Stimulated activated CD4-positive, alpha-beta T cell treated with anti-CD3 and anti-CD28 coated beads, Interleukin-12 subunit alpha, Interleukin-12 subunit beta, amount 100 ng/mL, for 48 hours (primary cell): ENCODE results near the gene RREB1.

Experiments used
- DNase-seq, 3 donors: peaks; one replicate each; pipeline ENCODE4 v3.0.0-alpha.2; 2020; ENCODE audit warnings: low read depth in 2 of 3, low spot score in 1 of 3

The RREB1 gene, protein sequence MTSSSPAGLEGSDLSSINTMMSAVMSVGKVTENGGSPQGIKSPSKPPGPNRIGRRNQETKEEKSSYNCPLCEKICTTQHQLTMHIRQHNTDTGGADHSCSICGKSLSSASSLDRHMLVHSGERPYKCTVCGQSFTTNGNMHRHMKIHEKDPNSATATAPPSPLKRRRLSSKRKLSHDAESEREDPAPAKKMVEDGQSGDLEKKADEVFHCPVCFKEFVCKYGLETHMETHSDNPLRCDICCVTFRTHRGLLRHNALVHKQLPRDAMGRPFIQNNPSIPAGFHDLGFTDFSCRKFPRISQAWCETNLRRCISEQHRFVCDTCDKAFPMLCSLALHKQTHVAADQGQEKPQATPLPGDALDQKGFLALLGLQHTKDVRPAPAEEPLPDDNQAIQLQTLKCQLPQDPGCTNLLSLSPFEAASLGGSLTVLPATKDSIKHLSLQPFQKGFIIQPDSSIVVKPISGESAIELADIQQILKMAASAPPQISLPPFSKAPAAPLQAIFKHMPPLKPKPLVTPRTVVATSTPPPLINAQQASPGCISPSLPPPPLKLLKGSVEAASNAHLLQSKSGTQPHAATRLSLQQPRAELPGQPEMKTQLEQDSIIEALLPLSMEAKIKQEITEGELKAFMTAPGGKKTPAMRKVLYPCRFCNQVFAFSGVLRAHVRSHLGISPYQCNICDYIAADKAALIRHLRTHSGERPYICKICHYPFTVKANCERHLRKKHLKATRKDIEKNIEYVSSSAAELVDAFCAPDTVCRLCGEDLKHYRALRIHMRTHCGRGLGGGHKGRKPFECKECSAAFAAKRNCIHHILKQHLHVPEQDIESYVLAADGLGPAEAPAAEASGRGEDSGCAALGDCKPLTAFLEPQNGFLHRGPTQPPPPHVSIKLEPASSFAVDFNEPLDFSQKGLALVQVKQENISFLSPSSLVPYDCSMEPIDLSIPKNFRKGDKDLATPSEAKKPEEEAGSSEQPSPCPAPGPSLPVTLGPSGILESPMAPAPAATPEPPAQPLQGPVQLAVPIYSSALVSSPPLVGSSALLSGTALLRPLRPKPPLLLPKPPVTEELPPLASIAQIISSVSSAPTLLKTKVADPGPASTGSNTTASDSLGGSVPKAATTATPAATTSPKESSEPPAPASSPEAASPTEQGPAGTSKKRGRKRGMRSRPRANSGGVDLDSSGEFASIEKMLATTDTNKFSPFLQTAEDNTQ (N-terminal part only)

DNA sequence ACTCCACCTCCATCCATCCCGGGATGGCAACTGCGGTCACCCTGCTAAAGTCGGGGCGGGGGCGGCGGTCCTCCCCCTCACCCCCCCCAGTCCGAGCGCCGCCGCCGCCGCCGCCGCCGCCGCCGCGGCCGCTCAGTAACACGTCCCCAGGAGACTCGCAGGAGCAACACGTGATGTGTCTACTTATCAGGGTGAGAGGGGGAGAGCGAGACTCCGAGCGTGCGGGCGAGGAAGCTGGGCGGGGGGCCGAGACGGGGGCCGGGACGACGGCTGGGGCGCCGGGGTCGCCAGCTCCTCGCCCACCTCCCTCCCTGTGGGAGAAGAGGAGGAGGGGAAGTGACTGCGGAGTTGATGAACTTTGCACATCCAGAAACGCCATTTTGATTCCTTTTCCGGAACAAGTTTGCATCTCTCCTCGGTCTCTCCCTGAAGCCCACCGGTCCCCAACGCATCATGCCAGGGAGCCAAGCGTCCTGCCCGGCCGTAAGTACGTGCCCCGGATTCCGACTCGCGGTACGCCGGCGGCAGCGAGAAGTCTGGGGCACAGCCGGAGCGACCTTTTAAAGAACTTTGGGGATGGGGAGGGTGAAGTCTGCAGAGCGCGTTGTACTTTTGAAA is at the start of gene RREB1:
Gene RREB1, plus strand, starts transcription at position 384 of the 618 bp plus-strand sequence. CDS start 73,951 bp downstream, outside the sequence.
- peak in 2 of 3 donors; percentile 37 to 56 for DNase-seq

DNA sequence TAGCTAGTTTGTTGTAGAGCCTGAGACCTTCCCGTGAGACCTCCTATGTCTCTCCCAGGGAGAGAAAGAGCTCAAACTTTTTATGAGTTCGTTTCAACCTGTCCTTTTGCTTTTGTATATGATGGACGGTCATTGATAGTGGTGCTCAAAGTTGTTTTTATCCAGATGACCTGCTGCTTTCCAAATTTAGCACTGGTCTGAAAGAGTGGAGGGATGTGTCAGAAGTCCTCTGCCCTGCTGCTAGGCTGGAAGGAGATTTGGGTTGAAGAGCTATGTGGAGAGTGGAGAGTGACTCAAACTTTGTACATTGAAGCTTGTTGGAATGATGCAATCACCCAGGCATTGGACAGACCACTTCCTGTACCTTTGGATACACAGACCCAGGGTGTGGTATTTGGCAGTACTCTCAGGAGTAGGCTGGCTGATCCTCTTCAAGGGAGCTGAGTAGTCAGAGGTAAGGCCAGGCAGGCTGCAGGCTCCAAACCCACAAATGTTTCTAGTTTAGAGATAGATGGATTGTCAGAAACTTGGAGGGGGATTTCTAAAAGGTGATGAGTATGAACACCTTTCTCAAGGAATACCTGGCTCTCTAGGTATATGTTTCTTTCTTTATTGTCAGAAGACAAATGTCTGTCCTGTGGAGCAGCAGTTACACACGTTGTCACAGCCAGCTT is 49.4 kb upstream of the RREB1 start:
- DNase-seq = no peak

DNA sequence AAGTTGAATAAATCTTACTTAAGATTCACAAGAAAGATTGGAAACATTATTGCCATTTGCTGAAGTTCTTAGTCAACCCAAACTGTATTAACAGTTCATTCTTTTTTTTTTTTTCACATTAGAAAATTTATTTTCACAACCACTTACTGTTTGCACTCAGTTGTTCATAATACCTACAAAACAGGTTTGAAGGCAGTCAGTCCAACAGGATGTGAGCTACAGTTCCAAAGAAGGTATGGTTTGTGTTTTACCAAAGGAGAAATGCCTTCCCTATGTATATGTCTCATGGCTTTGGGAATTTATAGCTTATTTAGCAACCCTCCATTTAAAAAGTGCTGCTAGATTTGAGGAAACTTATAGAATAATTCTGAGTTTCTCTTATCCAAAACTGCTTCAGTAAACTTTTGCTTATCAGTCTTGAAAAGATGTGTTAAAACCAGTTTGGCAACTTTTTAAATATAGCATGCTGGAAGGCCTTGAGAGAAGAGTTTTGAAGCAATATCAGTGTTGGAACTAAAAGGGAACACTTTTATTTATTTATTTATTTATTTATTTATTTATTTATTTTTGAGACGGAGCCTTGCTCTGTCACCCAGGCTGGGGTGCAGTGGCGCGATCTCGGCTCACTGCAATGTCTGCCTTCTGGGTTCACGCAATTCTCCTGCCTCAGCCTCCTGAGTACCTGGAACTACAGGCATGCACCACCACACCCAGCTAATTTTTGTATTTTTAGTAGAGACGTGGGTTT is 46.8 kb upstream of the RREB1 start:
- no peak for DNase-seq

DNA sequence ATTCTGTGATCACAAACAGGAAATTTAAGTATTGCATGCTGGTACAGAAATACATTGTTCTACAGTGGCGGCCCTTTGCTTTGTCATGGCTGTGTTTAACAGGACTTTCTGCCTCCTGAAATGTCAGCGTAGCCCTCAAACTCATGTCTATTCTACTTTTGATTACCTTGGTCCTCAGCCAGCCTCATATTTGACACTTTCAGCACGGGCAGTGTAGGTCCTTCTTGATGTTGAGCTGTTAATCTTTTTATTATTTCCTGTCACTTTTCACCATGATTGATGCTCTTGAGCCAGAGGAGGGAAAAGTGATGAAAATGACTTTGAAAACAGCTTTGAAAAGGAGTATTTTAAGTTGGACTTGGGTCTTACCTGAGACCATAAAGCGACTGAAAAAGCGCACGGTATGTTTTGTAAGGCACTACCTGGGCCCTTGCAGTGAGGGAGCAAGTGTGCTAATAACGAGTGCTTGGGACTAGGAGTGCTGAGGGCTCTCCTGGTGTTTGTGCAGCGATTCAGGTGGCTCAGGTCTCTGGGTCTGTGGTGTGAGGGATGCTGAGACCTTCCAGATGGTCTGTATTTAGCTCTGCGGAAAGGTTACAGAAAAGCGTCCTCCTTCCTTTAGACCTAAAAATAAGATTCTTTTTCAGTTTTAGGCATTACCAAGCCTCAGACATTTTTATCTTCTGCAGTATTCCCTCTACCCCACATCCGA is 45.2 kb upstream of the RREB1 start:
- no peak for DNase-seq

DNA sequence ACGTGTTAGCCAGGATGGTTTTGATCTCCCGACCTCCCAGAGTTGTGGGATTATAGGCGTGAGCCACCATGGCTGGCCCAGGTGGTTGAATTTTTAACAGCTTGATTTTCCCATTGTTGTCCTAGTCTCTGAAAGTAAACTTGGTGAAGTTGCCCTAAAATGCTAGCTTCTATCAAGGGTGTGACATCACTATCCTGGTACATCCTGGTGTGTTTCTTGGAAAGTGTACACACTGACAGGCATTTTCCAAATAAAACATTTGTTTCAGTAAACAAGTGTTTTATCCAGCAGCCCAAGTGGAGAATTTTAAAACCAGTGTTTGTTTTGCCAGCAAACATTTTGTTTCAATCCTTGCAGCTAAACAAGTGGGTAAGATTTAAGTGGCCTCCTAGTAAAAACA is 40.5 kb upstream of the RREB1 start:
- no peak for DNase-seq

DNA sequence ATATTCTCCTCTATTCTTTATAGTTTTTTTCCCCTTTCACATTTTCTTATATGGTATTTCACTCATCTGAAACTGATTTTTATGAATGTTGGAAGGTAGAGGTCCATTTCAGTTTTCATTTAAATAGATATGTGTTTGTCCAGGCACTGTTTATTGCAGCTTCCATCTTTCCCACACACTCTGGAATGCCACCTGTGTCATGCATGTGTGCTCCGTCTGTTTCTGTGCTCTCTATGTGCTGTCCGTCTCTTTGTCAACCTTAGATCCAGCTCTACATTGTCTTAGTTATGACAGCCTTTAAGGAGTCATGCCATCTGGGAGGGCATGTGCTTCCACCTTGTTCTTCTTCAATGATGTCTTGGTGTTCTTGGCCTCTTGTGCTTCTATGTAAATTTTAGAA is 36.4 kb upstream of the RREB1 start:
- DNase-seq = no peak

DNA sequence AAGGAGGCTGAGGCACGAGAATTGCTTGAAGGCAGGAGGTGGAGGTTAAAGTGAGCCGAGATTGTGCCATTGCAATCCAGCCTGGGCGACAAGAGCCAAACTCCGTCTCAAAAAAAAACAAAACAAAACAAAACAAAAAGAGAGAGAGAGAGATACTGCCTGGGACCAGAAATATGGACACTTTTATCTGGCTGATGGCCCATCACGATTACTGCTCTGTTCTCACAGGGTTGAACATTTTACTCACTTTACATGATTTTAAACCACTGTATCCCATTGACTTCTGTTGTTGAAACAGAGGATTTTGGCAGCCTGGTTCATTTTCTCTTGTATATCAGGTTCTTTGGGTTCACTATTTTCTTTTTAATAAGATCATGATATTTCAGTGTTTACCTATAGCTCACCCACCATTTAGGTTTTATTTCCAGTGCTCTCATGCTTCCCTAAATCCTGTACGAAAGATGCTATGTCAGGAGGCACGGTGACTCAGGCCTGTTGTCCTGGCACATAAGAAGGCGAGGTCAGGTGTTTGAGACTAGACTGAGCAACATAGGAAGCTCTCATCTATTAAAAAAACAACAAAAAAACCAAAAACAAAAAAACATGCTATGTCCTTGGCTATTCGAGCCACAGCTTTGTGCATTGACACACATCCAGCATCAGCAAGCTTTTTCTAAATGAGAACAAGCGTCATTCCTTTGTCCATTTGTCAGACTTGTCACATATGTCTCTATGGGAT is 34.5 kb upstream of the RREB1 start:
- no peak for DNase-seq

DNA sequence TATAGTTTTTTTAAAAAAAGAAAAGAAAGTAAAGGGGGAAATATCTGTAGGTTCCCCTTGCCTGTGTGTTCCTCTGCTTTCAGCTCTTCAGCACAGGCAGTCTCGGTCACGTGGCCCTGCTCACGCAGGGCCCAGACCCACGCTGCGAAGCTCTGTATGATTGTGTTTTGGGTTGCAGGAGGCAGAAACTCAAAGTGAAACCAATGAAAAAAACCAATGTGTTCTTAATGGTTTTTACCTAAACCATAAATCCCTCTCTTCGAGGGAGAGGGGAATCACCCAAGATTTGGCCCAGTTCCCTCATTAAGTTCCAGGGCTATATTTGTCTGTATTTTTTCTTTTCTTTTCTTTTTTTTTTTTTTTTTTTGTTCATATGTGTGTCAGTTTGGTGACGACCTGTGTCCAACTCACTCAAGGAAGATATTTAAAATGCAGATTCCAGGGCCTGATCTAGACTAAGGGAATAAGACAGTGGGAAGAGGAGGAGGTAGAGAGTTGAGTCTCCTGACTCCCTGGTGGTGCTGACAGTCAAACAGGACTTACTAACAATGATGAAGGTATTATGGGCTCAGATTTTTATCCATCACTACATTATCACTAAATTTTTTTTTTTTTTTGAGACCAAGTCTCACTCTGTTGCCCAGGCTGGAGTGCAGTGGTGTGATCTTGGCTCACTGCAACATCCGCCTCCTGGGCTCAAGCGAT is 33.8 kb upstream of the RREB1 start:
- peak; percentile 42 to 62 (median 54) for DNase-seq

DNA sequence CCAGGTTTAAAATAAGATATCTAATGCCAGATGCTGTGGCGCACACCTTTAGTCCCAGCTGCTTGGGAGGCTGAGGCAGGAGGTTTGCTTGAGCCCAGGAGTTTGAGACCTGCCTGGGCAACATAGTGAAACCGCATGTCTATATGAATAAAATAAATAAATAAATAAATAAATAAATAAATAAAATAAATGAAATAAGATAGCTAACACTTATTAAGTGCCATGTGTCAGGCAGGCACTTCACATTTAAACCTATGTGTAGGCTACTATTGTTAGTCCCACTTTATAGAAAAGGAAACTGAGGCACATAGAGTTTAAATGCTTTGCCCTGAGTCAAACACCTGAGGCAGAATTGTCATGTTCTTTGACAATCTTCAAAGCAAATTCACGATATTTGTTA is 32.9 kb upstream of the RREB1 start:
- DNase-seq = no peak

DNA sequence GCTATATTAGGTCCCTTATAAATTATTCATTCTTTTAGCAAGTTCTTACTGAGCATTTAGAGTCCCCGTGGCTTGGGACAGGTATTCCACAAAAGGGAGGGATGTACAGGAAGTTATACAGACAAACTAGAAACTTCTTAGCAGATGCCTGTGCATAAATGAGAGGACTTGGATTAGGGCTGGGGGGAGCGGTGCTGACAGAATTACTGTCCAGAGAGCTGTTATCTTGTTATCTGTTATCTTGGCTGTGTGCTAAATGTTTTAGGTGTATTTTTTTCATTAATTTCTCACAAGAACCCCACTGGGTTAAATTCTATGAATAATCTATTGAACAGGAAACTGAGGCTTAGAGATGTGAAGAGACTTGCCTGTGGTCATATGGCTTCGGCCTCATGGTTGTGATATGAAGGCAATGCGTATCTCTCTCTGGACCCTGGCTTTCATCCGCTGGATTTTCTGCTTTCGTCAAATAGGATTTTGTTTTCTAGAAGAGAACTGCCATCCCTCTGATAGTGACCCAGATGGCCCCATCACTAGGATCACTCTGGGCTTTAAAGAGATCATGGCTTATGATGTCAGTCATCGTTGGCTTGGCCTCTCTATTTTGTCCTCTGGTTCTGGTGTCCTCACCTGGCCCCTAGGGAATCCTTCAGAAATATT is 32.3 kb upstream of the RREB1 start:
- no peak for DNase-seq

DNA sequence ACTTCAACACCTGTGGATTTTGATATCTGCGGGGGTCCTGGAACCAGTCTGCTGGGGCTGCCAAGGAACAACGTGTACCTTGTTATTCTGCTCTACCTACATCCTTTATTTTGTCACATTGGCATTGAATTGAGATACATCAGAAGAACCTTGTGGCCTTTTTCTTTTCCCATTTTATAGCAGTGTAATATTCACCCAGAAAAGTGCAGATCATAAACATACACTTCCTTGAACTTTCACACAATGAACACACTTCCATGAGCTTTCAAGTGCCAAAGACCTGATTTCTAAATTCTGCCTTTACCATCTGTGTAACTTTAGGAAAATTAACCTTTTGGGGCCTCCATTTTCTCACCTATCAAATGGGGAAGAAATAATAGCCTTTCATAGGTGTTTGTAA is 29.9 kb upstream of the RREB1 start:
- DNase-seq = no peak

DNA sequence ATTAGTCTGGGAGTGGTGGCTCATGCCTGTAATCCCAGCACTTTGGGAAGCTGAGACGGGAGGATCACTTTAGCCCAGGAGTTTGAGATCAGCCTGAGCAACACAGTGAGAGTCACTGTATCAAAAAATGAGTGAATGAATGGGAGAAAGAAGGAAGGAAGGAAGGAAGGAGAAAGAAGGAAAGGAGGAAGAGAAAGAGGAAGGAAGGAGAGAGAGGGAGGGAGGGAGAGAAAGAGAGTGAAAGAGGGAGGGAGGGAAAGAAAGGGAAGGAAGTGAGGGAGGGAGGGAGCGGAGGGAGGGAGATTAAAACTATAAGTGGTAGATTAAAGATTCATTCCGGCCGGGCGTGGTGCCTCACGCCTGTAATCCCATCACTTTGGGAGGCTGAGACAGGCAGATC is 28.9 kb upstream of the RREB1 start:
- DNase-seq = no peak

DNA sequence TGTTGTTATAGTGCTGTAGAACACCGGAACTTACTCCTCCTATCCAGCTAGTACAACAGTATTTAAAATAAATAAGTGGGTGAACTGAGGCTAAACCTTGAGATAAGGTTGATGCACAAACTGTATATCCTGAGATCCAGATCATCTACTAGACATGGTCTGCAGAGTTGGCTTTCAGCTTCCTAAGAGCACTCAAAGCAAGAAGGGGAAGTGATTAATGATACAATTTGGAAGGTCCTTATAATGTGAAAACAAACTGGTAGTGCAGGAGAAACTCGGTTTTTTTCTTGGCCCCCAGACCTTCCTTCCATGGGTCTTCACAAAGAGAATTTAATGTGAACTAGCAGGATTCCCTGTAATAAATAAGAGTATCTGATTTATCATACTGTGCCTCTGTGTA is 27.4 kb upstream of the RREB1 start:
- DNase-seq = no peak

DNA sequence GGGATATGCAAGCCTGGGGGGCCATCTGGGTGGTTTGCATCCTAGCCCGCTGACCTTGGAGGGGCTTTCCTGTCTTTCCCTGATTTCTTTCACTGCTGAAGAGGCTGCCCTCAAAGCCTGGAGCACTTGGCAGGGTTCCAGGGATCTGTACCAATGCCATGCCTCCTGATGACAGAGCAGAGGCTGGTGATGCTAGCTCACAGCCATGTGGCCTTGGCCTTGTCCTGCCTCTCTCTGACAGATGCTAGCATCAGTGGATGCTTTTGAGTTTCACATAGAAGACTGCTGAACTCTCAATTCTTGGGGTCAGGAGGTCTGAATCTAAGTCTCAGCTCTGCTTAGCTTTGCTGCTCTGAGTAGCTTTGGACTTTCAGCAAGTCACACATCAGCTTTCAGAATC is 21.9 kb upstream of the RREB1 start:
- DNase-seq = no peak

DNA sequence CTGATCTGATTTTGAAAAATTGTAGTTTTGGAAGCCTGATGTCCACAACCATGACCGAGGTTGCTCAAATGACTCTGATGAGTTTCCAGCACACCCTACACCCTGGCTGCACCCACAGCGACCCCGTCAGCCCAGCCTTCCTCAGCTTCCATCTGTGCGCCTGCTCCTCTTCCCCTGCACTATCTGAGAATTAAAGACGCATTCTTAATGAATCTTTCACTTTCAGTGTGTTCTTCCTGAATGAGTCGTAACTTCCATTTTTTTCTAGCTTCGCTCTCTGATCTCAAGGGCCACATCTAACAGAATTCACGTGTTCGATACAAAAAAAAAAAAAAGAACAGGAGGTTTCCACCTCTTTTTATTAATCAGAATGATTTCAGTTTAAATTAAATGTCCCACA is 21.3 kb upstream of the RREB1 start:
- DNase-seq = no peak

DNA sequence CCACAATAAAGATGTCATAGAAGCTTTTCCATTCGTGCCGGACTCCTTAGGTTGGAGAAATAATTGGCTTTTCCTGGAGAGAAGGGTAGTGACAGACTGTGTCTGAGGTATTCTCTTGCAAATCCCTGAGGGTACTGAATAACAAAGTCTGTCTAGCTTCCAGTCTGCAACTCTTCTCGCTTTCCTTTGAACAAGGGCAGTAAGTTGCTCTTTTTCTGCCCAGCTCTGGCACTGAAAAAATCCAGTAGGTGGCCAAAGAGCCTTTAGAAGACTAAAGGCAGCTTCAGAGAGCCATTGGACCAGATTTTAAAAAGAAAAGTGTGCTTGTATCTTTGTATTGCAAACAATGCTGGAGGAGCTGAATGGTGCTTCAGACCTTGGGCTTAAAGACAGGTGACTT is 20.7 kb upstream of the RREB1 start:
- DNase-seq = no peak

DNA sequence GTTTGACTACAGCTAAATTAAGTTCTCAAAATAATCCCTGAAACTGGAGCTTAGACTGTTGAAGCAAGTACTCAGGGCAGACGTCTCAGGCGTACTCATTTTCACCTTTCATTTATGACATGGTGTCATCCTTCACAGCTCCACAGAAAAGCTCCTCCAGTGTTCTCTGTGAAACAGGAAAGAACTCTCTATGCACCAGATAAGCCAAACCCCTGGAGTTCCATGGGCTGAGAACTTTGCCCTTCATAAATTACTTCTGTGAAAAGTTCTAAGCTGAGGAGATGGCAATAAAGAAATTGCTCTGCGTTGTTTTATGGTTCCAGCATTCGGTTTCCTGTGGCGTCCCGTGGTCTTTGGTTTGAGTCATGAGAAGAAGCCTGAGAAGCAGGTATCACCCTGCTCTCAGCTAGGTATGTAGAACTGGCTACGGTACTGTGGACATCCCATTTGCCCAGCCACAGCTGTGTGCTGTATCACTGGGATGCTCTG is 20.2 kb upstream of the RREB1 start:
- DNase-seq = no peak
